Sigmoid colon (tissue), 3 donors: ENCODE results near the gene AK5.

Experiments
- CTCF ChIP-seq, 4 experiments: fragments of 450-650 bp in 3 of 4; fragments of 200-600 bp in 1 of 4; IDR thresholded peaks; one replicate each; pipeline ENCODE4 v1.5.1; 2016 to 2019; ENCODE audit warnings: antibody characterized with exemption in 4 of 4, mild to moderate bottlenecking in 3 of 4, moderate library complexity in 2 of 4
- POLR2A ChIP-seq, 2 donors: fragments of 450-650 bp; IDR thresholded peaks; one replicate each; pipeline ENCODE4 v1.6.1; 2016; ENCODE audit warnings: antibody characterized with exemption in 2 of 2, mild to moderate bottlenecking in 2 of 2, moderate library complexity in 2 of 2

- TF ChIP-seq POLR2A (IDR thresholded peaks at IDR 0.05): no peak
- TF ChIP-seq CTCF (IDR thresholded peaks at IDR 0.05): no peak
Observed at GRCh38 chr1:77355010-77355409, 73.2 kb downstream of the AK5 start.
